ENCODE data around the gene USP54. TPM values are rescaled to one million over a fixed set of nuclear protein-coding genes. Genes with fewer than 3 reads are reported as not detected.

USP54 gene
- total and polyA plus RNA-seq, 2 of the 13 experiments (the other 11 are each of a cell fraction or from before 2014, with no cell fraction given), result 18.1 to 25.0 TPM

GRCh38 chr10:73561192-73561591 lies 29.9 kb downstream of the USP54 start:
- no peak for FAIRE-seq
- CTCF ChIA-PET (ENCODE audit: low intra/inter-chr PET ratio, low total read pairs), result no interaction called here
- POLR2A ChIA-PET, result no interaction called here
- TF ChIP-seq SOX5 (CRISPR knock-in tag; IDR thresholded peaks at IDR 0.05; ENCODE audit: borderline replicate concordance), result no peak
- no peak for TF ChIP-seq ZNF615 (CRISPR knock-in tag; IDR thresholded peaks at IDR 0.05; ENCODE audit: borderline replicate concordance)
- TF ChIP-seq KDM3A (CRISPR knock-in tag; IDR thresholded peaks at IDR 0.05; ENCODE audit: low read depth), result no peak
- no peak for TF ChIP-seq SALL1 (CRISPR knock-in tag; IDR thresholded peaks at IDR 0.05)
- no peak for TF ChIP-seq ZXDC (CRISPR knock-in tag; IDR thresholded peaks at IDR 0.05)
- no peak for TF ChIP-seq PRDM4 (CRISPR knock-in tag; IDR thresholded peaks at IDR 0.05; ENCODE audit: borderline replicate concordance)
- no peak for TF ChIP-seq SETDB1 (CRISPR knock-in tag; IDR thresholded peaks at IDR 0.05; ENCODE audit: borderline replicate concordance)
- no peak for TF ChIP-seq ZNF883 (CRISPR knock-in tag; IDR thresholded peaks at IDR 0.05; ENCODE audit: not compliant biosample characterization)
- no peak for TF ChIP-seq ELF3 (CRISPR knock-in tag; IDR thresholded peaks at IDR 0.05)
- no peak for TF ChIP-seq KAT2B (IDR thresholded peaks at IDR 0.05; ENCODE audit: borderline replicate concordance, low read depth, low read length)
- TF ChIP-seq CERS6 (CRISPR knock-in tag; IDR thresholded peaks at IDR 0.05), result no peak
- no peak for TF ChIP-seq ZBTB44 (CRISPR knock-in tag; IDR thresholded peaks at IDR 0.05)
- no peak for TF ChIP-seq ERF (CRISPR knock-in tag; IDR thresholded peaks at IDR 0.05)
- TF ChIP-seq MYNN (CRISPR knock-in tag; IDR thresholded peaks at IDR 0.05; ENCODE audit: low read depth), result no peak
- TF ChIP-seq ZNF121 (CRISPR knock-in tag; IDR thresholded peaks at IDR 0.05), result no peak
- no peak for TF ChIP-seq GRHL1 (CRISPR knock-in tag; conservative IDR thresholded peaks at IDR 0.05)
- TF ChIP-seq PHF8 (CRISPR knock-in tag; IDR thresholded peaks at IDR 0.05), result no peak

More at GRCh38 chr10:73561192-73561591, 29.9 kb downstream of the USP54 start:
- Histone ChIP-seq H3K27me3 (ENCODE audit: control insufficient read depth in 1 of 2, insufficient read depth in 2 of 2, low read length in 2 of 2) (no peaks in the 10 kb centered on the region), H3K4me3 (replicated peaks in 1 of 3; ENCODE audit: insufficient read depth in 1 of 3, low read depth in 2 of 3, low read length in 3 of 3) (no peak overlapping the region), H3K79me2 (ENCODE audit: insufficient read depth, low read length) (no peaks in the 10 kb centered on the region), H3K27ac (ENCODE audit: extremely low read length, insufficient read depth, low read length) (no peak overlapping the region), H4K20me1 (ENCODE audit: insufficient read depth, low read length) (no peaks in the 10 kb centered on the region), H3K36me3 (replicated peaks in 1 of 2; ENCODE audit: control insufficient read depth in 1 of 2, insufficient read depth in 2 of 2, low read length in 2 of 2) (no peaks in the 10 kb centered on the region), H2AFZ (ENCODE audit: low read length) (no peak overlapping the region), H3K9ac (ENCODE audit: insufficient read depth, low read depth, low read length) (no peak overlapping the region), H3K9me3 (ENCODE audit: low read length) (no peaks in the 10 kb centered on the region), H3K4me1 (ENCODE audit: insufficient read depth, low read length) (no peaks in the 10 kb centered on the region), H3K4me2 (ENCODE audit: low read depth, low read length) (no peak overlapping the region)
- BruUV-seq (replicated peaks), result no TSS peak
- DNase-seq (ENCODE audit: low spot score) (no peak), ATAC-seq (no peak)
- intact Hi-C loops (cut with micrococcal nuclease; ENCODE audit: unreplicated experiment), result no loop called here
- in situ Hi-C loops (cut with HindIII; ENCODE audit: extremely low pct_ligation_motif_present, low pct_unique_long_range_greater_than_20kb), result no loop called here
- WGBS (ENCODE audit: low lambda C conversion rate), result 100% methylated on average over 1 of the region's 1 CpG
